Body of pancreas (tissue), 4 donors: ENCODE data around the gene ARHGEF7. TPM values are rescaled to one million over a fixed set of nuclear protein-coding genes. Genes with fewer than 3 reads are reported as not detected.

Experiments used
- ATAC-seq: fragments of 150-250 bp; one replicate; pipeline ENCODE4 v1.9.1; 2016
- DNase-seq, 4 donors: peaks; one replicate each; pipeline ENCODE4 v3.0.0-alpha.2; 2019
- H3K27ac ChIP-seq, 4 donors: fragments of 200-600 bp; sonication (generic); 1 replicate in 3 of 4; 2 replicates in 1 of 4; pipeline versions ENCODE4 v1.5.1 to v1.6.1; 2016 to 2019; ENCODE audit warnings: mild to moderate bottlenecking in 1 of 4, mixed read lengths in 1 of 4, moderate library complexity in 1 of 4
- H3K27me3 ChIP-seq, 2 donors: fragments of 200-600 bp; sonication (generic); one replicate each; pipeline ENCODE4 v1.6.0; 2016; ENCODE audit warnings: mild to moderate bottlenecking in 1 of 2
- H3K36me3 ChIP-seq, 2 donors: fragments of 200-600 bp; sonication (generic); replicated peaks in 1 of 2; 2 replicates each; pipeline ENCODE4 v1.5.1; 2016; ENCODE audit warnings: low read depth in 2 of 2; ENCODE audit not compliant: insufficient read depth in 1 of 2
- H3K4me1 ChIP-seq: fragments of 200-600 bp; sonication (generic); one replicate; pipeline ENCODE4 v1.6.0; 2016
- H3K4me3 ChIP-seq, 2 donors: fragments of 200-600 bp; sonication (generic); 1 replicate in 1 of 2; 2 replicates in 1 of 2; pipeline ENCODE4 v1.5.1; 2016 to 2019
- H3K9me3 ChIP-seq, 3 donors: fragments of 200-600 bp; sonication (generic); 1 replicate in 2 of 3; 2 replicates in 1 of 3; pipeline ENCODE4 v1.5.1; 2016
- POLR2A ChIP-seq, 3 donors: fragments of 450-650 bp; IDR thresholded peaks; one replicate each; pipeline ENCODE4 v1.6.1; 2016; ENCODE audit warnings: antibody characterized with exemption in 3 of 3, mild to moderate bottlenecking in 2 of 3
- WGBS, 2 donors: methylation state at CpG; one replicate each; pipeline ENCODE4 v1.1.5; 2017; 5-methylcytosine and 5-hydroxymethylcytosine counted together
- intact Hi-C: fragments of 100-400 bp; cut with DNase I; formaldehyde crosslinking; loops from one replicate; pipeline ENCODE4 v1.15.1; 2023
- total RNA-seq, 2 donors: library from RNA; depleted of rRNA; stranded (reverse); fragments of >200 nt; gene quantifications; one replicate each; pipeline ENCODE4 v1.1.0, GENCODE V29; 2016
- TF ChIP-seq, protein P1 (sequence below), 7 experiments: fragments of 450-650 bp in 4 of 7; fragments of 200-600 bp in 3 of 7; sonication (generic) in 3 of 7; IDR thresholded peaks; one replicate each; pipeline ENCODE4 v1.5.1; 2016 to 2019; ENCODE audit warnings: antibody characterized with exemption in 7 of 7

Gene ARHGEF7
- total RNA-seq, 2 donors from 2014 or later: 27.5 to 81.4 TPM

DNA sequence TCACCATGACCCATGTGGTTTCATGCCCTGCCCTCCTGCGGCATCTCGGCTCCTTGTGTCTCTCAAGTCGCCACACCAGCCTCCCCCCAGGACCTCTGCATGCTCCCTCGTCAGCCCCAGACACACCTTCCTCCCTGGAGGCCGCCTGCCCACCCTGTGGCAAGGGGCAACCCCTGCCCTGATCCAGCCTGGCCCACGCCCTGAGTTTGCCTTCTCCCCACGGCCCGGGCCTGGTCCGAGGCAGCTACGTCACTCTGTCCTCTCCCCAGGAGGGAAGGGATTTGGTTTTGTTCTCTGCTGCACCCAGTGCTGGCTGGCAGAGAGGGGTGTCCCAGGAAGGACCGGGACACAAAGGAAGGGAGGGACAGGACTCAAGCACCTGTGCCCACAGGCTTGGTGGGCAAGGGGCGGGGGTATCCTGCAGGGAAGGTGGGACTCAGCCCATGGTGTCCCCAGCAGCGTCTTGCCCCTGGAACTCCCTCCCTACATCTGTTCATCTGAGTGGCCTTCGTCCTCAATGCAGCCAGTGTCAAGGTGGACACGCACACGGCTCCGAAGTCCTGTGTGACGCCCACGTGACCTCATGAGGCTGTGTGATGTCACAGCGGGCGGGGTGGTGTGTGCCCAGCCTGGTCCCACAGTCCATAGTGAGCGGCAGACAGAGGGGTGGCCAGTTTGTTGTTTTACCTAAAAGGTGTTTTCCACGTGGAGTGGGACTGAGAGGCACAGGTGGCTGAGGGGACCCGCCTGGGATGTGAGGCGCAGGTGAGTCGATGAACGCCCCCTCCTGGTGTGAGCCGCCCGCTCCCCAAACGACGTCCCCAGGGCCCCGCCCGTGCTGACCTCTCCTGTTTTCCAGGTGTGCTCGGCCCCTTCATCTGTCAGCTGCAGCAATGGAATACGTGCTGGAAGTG is 205.1 kb downstream of the ARHGEF7 start, which contains the start of gene TEX29:
Gene TEX29, plus strand, starts transcription at position 645 of the 914 bp plus-strand sequence. Its CDS starts 249 bp downstream, at position 894.
- intact Hi-C loops: no loop called here
- Histone ChIP-seq H3K36me3 (no peaks in the 10 kb centered on the region), H3K27me3 (no peaks in the 10 kb centered on the region), H3K9me3 (no peaks in the 10 kb centered on the region), H3K4me3 (no peak within 1 kb of the TSS), H3K4me1 (no peaks in the 10 kb centered on the region), H3K27ac (no peak within 1 kb of the TSS)
- DNase-seq (no peak), ATAC-seq (no peak)
- WGBS, 2 donors: 58 to 71% methylated on average over 24 to 30 of the region's 35 CpGs
- TF ChIP-seq POLR2A (IDR thresholded peaks at IDR 0.05): no peak
- TF ChIP-seq, protein P1, sequence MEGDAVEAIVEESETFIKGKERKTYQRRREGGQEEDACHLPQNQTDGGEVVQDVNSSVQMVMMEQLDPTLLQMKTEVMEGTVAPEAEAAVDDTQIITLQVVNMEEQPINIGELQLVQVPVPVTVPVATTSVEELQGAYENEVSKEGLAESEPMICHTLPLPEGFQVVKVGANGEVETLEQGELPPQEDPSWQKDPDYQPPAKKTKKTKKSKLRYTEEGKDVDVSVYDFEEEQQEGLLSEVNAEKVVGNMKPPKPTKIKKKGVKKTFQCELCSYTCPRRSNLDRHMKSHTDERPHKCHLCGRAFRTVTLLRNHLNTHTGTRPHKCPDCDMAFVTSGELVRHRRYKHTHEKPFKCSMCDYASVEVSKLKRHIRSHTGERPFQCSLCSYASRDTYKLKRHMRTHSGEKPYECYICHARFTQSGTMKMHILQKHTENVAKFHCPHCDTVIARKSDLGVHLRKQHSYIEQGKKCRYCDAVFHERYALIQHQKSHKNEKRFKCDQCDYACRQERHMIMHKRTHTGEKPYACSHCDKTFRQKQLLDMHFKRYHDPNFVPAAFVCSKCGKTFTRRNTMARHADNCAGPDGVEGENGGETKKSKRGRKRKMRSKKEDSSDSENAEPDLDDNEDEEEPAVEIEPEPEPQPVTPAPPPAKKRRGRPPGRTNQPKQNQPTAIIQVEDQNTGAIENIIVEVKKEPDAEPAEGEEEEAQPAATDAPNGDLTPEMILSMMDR (IDR thresholded peaks at IDR 0.05): no peak

DNA sequence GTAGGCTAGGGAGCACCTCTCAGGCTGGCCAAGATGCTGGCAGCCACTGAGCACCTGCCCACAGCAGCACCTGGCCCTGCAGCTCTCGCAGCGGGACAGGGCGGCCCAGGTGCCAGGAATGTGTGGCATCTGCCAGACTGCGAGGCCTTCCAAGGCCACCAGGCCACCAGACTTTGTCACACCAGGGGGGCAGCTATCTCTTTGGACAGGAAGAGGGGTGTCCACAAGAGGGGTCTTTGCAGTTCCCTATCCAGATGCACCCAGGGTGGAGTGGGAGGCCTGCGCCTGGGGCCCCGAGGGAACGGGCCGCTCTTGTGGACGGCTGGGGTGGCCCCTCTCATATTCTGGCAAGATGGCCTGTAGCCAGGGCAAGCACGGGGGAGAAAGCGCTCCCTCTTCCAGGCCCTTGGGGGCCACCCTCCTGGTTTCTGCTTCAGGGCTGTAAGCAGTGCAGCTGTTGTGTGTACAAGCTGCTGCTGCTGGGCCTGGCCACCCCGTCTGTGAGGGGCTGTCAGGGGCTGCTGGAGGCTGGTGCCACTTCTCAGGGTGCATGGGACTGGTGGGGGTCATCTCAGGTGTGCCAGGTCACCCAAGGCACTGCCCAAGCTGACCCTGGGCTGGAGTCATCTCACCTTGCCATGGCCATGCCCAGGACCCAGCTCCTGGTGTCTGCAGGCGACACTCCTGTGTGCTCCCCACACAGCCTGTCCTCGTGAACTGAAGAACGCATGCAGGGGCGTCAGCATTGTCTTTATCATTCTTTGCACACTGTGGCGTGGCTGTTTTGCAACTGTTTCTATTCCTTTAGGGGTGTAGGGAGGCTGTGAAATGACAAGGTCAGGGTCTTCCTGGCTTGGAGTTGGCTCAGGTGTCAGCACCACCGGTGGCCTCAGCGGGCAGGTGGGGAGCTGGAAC is 207.1 kb downstream of the ARHGEF7 start:
- no peak overlapping the region for H3K4me3 ChIP-seq
- intact Hi-C loops: no loop called here
- H3K4me1 ChIP-seq: no peaks in the 10 kb centered on the region
- no peaks in the 10 kb centered on the region for H3K9me3 ChIP-seq
- DNase-seq: no peak
- no peak for TF ChIP-seq POLR2A (IDR thresholded peaks at IDR 0.05)
- TF ChIP-seq, protein P1 (IDR thresholded peaks at IDR 0.05): no peak
- no peaks in the 10 kb centered on the region for H3K27me3 ChIP-seq
- no peaks in the 10 kb centered on the region for H3K36me3 ChIP-seq
- 84 to 85% methylated on average over 8 to 19 of the region's 19 CpGs for WGBS, 2 donors
- H3K27ac ChIP-seq: no peak overlapping the region
- no peak for ATAC-seq

DNA sequence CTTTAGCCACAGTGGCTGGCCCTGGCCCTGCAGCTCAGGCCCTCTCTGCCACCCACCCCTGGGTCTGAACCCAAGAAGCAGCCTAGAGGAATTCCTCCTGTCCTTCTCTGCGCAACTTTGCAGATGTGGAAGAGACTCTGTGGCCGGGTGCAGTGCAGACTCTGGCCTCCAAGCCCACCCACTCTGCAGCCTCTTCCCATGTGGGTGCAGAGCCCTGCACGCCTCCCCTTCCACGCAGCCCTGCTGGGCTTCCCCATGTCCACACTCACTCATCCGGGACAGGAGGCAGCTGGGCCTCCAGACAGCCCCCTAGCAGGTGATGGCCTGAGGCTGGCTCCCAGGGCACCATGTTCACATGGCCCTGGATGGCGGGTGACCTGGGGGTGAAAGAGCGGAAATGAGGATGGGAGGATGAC is 207.8 kb downstream of the ARHGEF7 start:
- WGBS, 2 donors: 77 to 92% methylated on average over 2 to 7 of the region's 7 CpGs
- Histone ChIP-seq H3K4me1 (no peaks in the 10 kb centered on the region), H3K4me3 (no peak overlapping the region), H3K36me3 (no peaks in the 10 kb centered on the region), H3K9me3 (no peaks in the 10 kb centered on the region), H3K27me3 (no peaks in the 10 kb centered on the region), H3K27ac (no peak overlapping the region)
- TF ChIP-seq, protein P1 (IDR thresholded peaks at IDR 0.05): no peak
- no peak for TF ChIP-seq POLR2A (IDR thresholded peaks at IDR 0.05)
- DNase-seq: no peak
- intact Hi-C loops: no loop called here
- ATAC-seq: no peak

DNA sequence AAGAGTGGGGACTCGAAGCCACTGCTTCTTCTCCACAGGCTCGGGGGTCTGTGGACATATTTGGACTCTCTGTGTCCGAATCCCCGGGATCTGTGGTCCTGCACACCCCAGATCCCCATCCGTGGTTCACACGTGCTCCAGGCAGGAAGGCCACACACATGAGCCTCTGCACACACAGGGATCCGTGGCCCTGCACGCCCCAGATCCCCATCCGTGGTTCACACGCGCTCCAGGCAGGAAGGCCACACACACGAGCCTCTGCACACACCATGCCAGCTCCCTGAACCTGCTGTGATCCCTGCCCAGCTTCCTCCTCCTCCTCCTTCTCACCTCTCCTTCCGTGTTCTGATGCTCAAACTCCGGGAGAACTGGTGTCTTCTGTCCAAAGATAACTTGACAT is 208.4 kb downstream of the ARHGEF7 start:
- no peaks in the 10 kb centered on the region for H3K36me3 ChIP-seq
- intact Hi-C loops: no loop called here
- no peak for TF ChIP-seq POLR2A (IDR thresholded peaks at IDR 0.05)
- TF ChIP-seq, protein P1 (IDR thresholded peaks at IDR 0.05): no peak
- ATAC-seq (no peak), DNase-seq (no peak)
- H3K4me1 ChIP-seq: no peaks in the 10 kb centered on the region
- 79 to 82% methylated on average over 13 to 14 of the region's 14 CpGs for WGBS, 2 donors
- H3K27ac ChIP-seq: no peak overlapping the region
- H3K9me3 ChIP-seq: no peaks in the 10 kb centered on the region
- no peaks in the 10 kb centered on the region for H3K27me3 ChIP-seq
- H3K4me3 ChIP-seq: no peak overlapping the region
